ENCODE results near the gene ROS1. TPM values are rescaled to one million over a fixed set of nuclear protein-coding genes. Genes with fewer than 3 reads are reported as not detected.
"Not testable (repeated sequence)": the region's sequence is repeated elsewhere in the genome, so short reads cannot be mapped to it uniquely, and the experiment has no call there.

The ROS1 gene
- total RNA-seq, 2 donors from 2014 or later, result not detected

GRCh38 chr6:117448732-117449485 lies 23.2 kb upstream of the ROS1 start:
- no peaks in the 10 kb centered on the region for H3K36me3 Mint-ChIP-seq
- ATAC-seq (no peak), DNase-seq (ENCODE audit: low spot score in 2 of 2) (no peak)
- no peak overlapping the region for H3K27ac Mint-ChIP-seq
- H3K9me3 Mint-ChIP-seq, result no peaks in the 10 kb centered on the region

GRCh38 chr6:117448011-117448410 lies 22.3 kb upstream of the ROS1 start:
- no peaks in the 10 kb centered on the region for H3K36me3 Mint-ChIP-seq
- no peak for ATAC-seq
- H3K9me3 Mint-ChIP-seq, result no peaks in the 10 kb centered on the region

DNA sequence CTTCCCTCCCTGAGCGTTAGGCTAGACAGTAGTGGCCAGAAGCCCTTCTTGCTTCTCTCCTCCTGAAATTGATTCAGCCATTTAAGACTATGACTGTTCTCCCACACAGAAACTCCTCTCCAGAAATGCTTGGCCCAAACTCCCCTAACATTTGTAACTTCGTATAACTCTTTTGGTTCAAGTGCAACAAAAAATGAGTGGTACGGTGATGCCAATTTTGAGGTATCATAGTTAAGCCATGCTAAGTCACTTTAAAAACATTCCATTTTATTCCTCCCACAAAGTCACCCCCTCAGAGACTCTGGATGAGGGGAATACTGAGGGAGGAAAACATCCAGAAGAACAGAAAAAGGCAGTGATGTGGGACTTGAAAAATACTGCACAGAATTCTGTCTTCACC lies 21.1 kb upstream of the ROS1 start:
- DNase-seq (ENCODE audit: low spot score in 2 of 2) (no peak), ATAC-seq (no peak)
- Mint-ChIP-seq H3K27ac (no peak overlapping the region), H3K36me3 (no peaks in the 10 kb centered on the region), H3K9me3 (no peaks in the 10 kb centered on the region)

More at GRCh38 chr6:117448011-117448410, 22.3 kb upstream of the ROS1 start:
- DNase-seq (ENCODE audit: low spot score in 2 of 2), result no peak
- H3K27ac Mint-ChIP-seq, result no peak overlapping the region

DNA sequence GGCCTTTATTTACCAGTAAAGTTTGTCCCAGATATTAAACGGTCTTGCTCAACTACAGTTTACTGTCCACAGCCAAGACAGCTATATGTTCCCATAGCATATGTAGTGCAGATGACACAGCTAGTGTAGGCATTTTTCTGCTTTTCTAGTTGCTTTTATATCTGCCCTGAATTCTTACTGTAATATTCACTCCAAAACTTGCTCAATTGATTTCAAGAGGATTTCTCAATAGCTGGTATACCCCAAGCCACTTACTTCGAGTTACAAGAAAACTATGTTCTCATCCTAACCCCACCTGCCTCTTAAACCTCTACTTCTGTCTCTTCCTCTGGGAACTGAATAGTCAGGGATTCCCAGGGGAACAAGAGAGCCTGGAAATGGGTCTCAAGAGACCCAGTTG lies 18.9 kb upstream of the ROS1 start:
- ATAC-seq (no peak), DNase-seq (ENCODE audit: low spot score in 2 of 2) (no peak)
- Mint-ChIP-seq H3K27ac (no peak overlapping the region), H3K36me3 (no peaks in the 10 kb centered on the region), H3K9me3 (no peaks in the 10 kb centered on the region)

- H3K36me3 Mint-ChIP-seq; DNase-seq (ENCODE audit: low spot score in 2 of 2); H3K27ac Mint-ChIP-seq; ATAC-seq; H3K9me3 Mint-ChIP-seq: not testable (repeated sequence)
Observed at GRCh38 chr6:117442313-117442712, 16.6 kb upstream of the ROS1 start.

GRCh38 chr6:117441824-117442264 lies 16.1 kb upstream of the ROS1 start:
- DNase-seq (ENCODE audit: low spot score in 2 of 2), result no peak
- no peak for ATAC-seq
- H3K36me3 Mint-ChIP-seq, result no peaks in the 10 kb centered on the region
- H3K9me3 Mint-ChIP-seq, result no peaks in the 10 kb centered on the region
- no peak overlapping the region for H3K27ac Mint-ChIP-seq

- ATAC-seq (no peak), DNase-seq (ENCODE audit: low spot score in 2 of 2) (no peak)
- Mint-ChIP-seq H3K9me3 (no peaks in the 10 kb centered on the region), H3K27ac (no peak overlapping the region), H3K36me3 (no peaks in the 10 kb centered on the region)
Observed at GRCh38 chr6:117440706-117441525, 15.2 kb upstream of the ROS1 start.

- no peak overlapping the region for H3K27ac Mint-ChIP-seq
- H3K36me3 Mint-ChIP-seq, result no peaks in the 10 kb centered on the region
- ATAC-seq, result no peak
- DNase-seq (ENCODE audit: low spot score in 2 of 2), result no peak
- no peaks in the 10 kb centered on the region for H3K9me3 Mint-ChIP-seq
Observed at GRCh38 chr6:117432273-117432672, 6.5 kb upstream of the ROS1 start.

DNA sequence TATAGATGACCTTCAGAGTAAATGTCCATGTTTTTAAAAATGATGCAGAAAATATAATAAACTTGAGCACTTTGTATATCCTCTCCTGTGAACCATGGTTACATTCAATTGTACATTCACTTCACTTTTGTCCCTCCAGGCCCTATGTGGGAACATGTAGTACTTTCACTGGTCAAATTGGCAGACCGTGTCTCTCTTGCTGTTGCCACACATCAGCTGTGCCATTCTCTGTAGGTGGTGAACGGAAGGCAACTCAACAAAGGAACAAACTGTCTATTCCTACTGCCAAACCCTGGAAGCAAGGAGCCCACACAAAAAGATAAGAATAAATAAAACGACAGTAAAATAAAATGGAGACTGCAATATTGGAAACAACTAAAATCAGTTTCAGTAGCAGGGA lies 2.0 kb downstream of the ROS1 start:
- no peaks in the 10 kb centered on the region for H3K36me3 Mint-ChIP-seq
- no peak overlapping the region for H3K27ac Mint-ChIP-seq
- no peaks in the 10 kb centered on the region for H3K9me3 Mint-ChIP-seq
- DNase-seq (ENCODE audit: low spot score in 2 of 2), result no peak
- no peak for ATAC-seq

GRCh38 chr6:117418320-117418719 lies 7.4 kb downstream of the ROS1 start:
- no peak for DNase-seq (ENCODE audit: low spot score in 2 of 2)
- no peak overlapping the region for H3K27ac Mint-ChIP-seq
- no peak for ATAC-seq
- H3K36me3 Mint-ChIP-seq, result no peaks in the 10 kb centered on the region
- H3K9me3 Mint-ChIP-seq, result no peaks in the 10 kb centered on the region

DNA sequence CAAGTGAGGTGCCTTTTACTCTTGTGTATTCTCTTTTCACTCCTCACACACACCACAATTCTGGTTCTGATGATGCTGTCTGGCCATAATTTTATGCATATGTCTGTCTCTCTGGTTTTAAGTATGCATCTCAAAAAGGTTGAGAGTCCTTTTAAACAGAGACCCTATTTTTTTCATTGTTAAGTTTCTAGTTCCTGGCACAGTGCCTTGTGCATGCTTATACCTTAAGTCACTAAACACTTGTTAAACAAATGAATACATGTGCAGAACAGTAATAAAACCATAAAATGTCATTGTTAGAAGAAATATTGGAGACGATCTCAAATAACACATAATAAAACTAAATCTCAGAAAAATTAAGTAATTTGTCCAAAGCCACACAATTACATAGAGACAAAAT lies 7.9 kb downstream of the ROS1 start:
- DNase-seq (ENCODE audit: low spot score in 2 of 2), result no peak
- H3K27ac Mint-ChIP-seq, result no peak overlapping the region

DNA sequence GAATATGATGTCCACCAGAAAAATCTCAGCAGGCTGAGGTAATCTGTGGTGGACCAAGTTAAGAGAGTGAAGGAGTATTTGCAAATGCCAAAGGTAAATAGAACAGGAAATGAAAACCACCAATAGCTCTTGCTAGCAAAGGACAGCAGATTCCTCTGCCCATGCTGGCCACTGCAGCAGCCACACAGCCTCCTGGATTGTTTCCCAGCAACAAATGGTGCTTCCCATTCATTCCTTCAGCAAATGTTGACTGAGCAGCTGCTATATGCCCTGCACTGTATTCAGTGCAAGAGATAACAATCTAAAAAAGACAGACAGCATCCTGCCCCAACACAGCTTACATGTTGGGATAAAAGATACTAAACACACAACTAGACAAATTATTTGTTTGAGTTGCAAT lies 11.0 kb downstream of the ROS1 start:
- ATAC-seq (no peak), DNase-seq (ENCODE audit: low spot score in 2 of 2) (no peak)
- Mint-ChIP-seq H3K36me3 (no peaks in the 10 kb centered on the region), H3K9me3 (no peaks in the 10 kb centered on the region), H3K27ac (no peak overlapping the region)

More for the DNA sequence above, 7.9 kb downstream of the ROS1 start:
- H3K36me3 Mint-ChIP-seq, result no peaks in the 10 kb centered on the region
- H3K9me3 Mint-ChIP-seq, result no peaks in the 10 kb centered on the region
- no peak for ATAC-seq

- DNase-seq (ENCODE audit: low spot score in 2 of 2) (no peak), ATAC-seq (no peak)
- no peaks in the 10 kb centered on the region for H3K9me3 Mint-ChIP-seq
- no peaks in the 10 kb centered on the region for H3K36me3 Mint-ChIP-seq
- no peak overlapping the region for H3K27ac Mint-ChIP-seq
Observed at GRCh38 chr6:117411474-117411873, 14.3 kb downstream of the ROS1 start.

GRCh38 chr6:117409863-117410262 lies 15.9 kb downstream of the ROS1 start:
- ATAC-seq (no peak), DNase-seq (ENCODE audit: low spot score in 2 of 2) (no peak)
- no peak overlapping the region for H3K27ac Mint-ChIP-seq
- H3K9me3 Mint-ChIP-seq, result no peaks in the 10 kb centered on the region
- no peaks in the 10 kb centered on the region for H3K36me3 Mint-ChIP-seq

DNA sequence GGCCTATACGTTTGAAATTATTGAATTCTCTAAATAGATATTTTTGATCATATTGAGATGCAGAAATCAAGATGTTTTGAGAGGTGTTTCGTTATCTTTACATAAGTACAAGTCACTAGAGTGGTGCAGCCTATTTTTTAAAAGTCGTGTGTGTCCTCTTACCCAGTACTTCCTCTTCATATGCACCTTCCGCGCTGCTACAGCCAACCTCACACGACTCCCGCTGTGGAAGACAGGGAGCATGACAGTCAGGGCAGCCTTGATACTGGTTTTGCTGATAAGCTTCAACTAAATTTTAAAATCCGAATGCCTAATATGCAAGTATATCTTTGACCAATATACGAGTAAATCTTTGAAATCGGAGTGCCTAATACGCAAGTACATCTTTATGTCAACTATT lies 16.3 kb downstream of the ROS1 start:
- DNase-seq (ENCODE audit: low spot score in 2 of 2), result no peak
- no peak for ATAC-seq
- H3K27ac Mint-ChIP-seq, result no peak overlapping the region
- no peaks in the 10 kb centered on the region for H3K36me3 Mint-ChIP-seq
- H3K9me3 Mint-ChIP-seq, result no peaks in the 10 kb centered on the region

DNA sequence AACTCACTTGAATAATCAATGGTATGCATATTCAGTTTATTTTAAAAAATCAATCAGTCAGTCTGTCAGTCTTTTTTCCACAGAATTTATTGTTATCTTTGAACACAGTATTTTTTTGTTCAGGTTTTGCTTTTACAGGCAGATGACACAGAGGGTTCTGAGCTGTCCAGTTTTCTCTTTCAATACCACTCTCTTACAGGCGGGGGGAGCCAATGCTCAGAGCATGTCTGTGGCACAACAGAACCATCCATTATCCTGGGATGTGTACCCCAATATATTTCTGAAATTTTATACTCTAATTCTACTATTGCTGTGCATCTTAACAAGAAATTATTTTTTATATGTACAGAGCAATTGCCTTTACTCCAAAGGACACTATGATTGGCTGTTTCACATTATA lies 21.2 kb downstream of the ROS1 start:
- Mint-ChIP-seq H3K9me3 (no peaks in the 10 kb centered on the region), H3K36me3 (no peaks in the 10 kb centered on the region), H3K27ac (no peak overlapping the region)
- DNase-seq (ENCODE audit: low spot score in 2 of 2) (no peak), ATAC-seq (no peak)

GRCh38 chr6:117401799-117402198 lies 23.9 kb downstream of the ROS1 start:
- Mint-ChIP-seq H3K27ac (no peak overlapping the region), H3K36me3 (no peaks in the 10 kb centered on the region), H3K9me3 (no peaks in the 10 kb centered on the region)
- DNase-seq (ENCODE audit: low spot score in 2 of 2) (no peak), ATAC-seq (no peak)

DNA sequence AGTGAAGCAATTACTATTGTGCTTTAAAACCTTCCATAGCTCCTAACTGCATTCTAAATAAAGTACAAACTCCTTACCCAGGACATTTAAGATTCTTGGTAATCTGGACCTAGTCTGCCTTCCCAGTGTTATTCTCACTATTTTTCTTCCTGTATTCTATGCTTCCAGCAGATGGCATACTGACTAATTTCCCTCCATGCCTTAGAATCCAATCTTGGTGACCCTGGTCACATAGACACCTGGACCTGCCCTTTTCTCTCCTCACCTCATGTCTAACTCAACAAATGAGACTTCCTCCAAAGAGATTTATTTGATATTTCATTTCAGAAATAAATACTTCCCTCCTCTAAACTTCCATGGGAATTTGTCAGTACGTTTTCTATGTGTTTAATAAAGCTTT lies 25.8 kb downstream of the ROS1 start:
- Mint-ChIP-seq H3K27ac (no peak overlapping the region), H3K9me3 (no peaks in the 10 kb centered on the region), H3K36me3 (no peaks in the 10 kb centered on the region)
- ATAC-seq (no peak), DNase-seq (ENCODE audit: low spot score in 2 of 2) (no peak)

Data from activated naive CD4-positive, alpha-beta T cell treated with anti-CD3 and anti-CD28 coated beads, Interleukin-2, amount 50 U/mL, for 72 hours (primary cell).